ENCODE data around the gene IGFALS.

The IGFALS gene

DNA sequence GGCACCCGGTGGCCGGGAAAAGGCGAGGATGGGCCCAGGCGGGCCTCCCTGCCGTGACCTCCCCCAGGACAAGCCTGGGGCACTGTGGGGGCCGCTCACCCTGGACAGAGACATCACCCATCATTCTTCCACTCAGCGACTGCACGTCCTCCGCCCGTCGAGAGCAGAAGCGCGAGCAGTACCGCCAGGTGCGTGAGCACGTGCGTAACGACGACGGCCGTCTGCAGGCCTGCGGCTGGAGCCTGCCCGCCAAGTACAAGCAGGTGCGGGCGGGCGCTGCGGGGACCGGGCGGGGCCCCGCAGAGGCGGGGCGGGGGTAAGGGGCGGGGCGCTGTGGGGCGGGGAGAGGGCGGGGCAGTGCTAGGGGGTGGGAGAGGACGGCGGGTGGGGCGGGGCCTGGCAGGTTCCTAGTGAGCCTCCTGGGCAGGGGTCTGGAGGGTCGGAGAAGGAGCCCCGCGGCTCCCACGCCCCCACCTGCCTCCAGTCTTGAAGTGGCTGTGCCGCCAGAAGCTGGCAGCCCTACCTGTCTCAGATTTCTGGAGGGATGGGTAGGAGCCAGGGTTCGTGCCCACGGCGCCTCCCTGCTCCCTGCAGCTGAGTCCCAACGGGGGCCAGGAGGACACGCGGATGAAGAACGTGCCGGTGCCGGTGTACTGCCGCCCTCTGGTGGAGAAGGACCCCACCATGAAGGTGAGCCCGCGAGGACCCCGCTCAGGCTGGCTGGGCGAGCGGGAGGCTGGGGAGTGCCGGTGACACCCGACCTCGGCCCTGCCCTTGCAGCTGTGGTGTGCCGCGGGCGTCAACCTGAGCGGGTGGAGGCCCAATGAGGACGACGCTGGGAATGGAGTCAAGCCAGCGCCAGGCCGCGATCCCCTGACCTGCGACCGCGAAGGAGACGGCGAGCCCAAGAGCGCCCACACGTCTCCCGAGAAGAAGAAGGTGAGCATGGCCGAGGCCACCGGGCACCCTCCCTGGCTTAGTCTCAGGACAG is 29.7 kb downstream of the IGFALS start:
- DNase-seq, result no peak

DNA sequence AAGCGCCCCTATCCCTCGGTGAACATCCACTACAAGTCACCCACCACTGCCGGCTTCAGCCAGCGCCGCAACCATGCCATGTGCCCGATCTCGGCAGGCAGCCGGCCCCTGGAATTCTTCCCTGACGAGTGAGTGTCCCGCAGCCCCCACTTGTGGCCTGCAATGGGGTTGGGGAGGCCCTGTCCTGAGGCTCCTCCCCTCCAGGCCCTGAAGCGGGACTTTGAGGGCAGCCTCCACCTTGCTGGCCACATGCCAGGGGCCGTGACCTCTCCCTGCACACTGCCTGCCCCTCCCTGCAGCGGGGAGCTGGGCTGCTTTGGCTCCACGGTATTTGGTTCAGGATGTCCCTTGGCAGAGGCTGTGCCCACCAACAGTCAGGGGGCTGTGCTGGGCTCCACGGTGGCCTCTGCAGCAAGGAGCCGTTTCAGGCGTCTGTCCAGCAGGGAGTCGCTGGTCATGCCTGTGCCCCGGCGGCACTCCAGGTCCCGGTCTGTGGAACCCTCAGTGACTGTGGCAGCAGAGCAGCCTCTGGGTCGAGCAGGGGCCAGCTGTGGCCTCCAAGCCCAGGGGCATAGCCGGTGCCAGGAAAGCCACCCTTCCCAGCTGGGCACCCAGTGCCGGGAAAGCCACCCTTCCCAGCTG is 30.5 kb downstream of the IGFALS start:
- DNase-seq, result no peak

DNA sequence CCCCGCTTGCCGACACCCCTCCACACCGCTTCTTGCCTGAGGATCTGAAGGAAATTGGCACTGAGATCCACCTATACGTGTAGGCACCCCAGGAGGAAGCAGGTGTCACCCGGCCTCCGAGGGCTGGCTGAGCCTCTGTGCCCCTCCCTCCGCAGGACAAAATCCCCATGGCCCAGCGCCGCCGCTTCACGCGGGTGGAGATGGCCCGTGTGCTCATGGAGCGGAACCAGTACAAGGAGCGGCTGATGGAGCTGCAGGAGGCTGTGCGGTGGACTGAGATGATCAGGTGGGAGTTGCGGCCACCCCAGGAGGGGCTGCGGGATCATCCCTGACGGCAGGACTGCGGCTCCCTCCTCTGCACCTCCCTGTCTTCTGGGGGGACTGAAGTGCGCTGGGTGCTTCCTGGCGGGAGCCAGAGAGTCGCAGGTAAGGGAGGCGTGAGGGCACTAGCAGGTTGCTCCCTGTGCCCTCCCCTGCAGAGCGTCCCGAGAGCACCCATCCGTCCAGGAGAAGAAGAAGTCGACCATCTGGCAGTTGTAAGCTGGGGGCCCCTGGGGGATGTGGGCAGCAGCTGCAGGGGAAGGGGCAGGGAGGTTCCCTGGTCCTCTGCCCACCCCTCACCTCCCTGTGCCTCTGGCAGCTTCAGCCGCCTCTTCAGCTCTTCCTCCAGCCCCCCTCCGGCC is 31.2 kb downstream of the IGFALS start:
- no peak for DNase-seq

DNA sequence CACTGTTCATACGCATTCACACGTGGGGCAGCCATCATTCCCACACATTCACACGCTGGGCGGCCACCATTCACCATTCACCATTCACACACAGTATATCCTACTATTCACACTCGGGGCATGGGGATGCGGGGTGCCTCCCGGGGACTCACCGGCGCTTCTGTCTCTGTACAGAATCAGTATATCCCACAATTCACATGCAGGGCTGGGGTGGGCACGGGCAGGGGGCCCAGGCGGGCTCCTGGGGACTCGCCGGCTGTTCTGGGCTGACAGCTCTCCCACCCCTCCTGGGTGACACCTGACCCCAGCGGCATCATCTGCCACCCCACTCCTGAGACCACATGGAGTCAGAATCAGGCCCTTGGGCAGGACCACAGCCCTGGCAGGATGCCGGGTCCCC is 31.8 kb downstream of the IGFALS start:
- DNase-seq, result no peak

DNA sequence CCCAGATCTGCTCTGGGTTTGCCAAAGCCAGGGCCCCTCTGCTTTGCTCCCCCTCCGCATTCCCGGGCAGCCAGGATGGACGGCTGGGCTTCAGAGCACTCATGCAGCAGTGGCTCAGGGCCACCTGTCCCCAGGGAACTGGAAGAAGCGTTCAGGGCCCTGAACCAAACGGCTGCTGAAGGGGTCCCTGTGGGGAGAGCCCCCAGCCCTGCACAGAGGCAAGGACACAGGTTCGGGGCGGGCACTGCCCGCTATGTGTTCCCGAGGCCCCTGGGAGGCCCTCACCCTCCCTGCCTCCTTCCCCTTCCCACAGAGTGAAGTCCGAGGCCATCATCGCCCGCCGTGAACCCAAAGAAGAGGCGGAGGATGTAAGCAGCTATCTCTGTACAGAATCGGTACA is 32.6 kb downstream of the IGFALS start:
- no peak for DNase-seq

DNA sequence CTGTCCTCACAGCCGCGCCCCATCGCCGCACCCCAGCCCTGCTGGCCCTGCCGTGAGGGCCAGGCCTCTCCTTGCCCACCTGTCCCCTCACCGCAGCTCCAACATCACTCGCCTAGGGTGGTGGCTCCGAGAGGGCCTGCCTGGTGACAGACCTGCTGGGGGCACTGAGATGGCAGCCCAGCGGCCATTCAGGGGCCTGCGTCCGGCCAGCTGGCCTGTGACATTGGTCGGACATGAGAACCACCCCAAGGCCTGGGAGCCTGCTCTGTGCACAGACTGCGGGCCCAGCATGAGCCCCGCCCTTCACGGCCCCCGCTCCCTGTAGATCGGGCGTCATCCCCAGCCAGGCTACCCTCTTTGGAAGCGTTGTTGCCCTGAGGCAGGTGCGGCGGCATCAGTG is 34.0 kb downstream of the IGFALS start:
- DNase-seq, result no peak

DNA sequence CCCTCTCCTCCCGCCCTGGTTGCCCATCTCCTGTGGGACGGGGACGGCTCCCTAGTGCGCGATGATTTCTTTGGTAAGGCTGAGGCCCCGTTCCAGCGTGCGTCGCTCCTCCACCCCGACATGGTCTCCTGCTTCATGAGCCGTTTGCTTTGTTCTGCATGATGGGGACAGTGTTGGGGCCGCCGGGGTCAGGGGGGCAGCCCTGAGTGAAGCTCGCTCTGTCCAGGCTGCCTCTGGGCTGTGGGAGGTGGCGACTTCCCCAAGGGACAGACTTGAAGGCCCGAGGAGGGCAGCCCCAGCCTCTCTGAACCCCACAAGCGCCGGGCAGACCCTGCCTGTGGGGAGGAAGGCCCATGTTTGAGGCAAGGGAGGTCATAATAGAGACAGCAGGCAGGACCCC is 34.6 kb downstream of the IGFALS start:
- no peak for DNase-seq

DNA sequence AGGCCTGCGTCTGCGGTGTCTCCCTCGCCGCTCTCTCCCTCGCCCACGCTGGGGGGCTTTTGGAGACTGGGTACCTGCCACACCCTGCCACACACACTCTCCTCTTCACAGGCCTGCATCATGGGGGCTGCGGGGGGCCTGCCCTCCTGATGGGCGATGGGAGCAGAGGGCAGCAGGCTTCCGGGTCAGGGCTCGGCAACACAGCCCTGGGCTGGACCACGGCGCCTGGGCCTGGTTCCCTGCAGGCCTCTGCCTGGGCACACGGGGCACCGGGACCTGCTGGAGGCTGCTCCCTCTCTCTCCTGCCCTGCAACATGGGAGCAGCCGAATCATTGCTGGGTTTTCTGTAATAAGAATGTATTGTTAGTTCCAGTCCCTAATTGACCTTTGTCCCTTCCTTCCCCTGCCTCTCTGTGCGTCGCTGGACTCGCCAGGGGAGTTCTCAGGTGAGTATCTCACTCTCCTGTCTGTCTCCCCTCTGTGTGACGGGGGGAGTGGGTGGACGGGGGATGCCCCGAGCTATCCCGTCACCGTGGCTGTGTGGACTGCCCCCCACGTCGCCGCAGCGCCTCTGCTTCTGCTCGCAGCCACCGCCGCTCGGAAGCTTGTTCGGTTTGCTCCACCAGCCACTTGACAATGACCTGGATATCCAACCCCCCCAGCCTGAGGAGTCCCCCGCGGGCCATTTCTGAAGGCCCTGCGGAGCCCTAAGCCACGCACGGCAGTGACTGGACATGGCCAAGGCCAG is 35.6 kb downstream of the IGFALS start:
- DNase-seq, result no peak

DNA sequence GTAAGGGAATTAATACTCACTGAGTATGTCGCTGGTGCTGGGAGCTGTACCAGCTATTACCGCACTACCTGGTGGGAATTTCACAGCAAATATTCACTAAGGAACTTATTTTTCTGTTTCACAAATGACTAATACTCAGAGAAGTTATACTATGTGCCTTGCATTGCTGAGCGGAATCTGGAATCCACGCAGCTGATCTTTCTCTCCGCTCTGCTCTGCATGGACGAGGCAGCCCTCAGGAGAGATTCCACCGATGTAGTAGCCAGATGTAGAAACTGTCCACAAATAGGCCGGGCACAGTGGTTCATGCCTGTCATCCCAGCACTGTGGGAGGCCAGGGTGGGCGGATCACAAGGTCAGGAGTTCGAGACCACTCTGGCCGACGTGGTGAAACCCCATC is 39.3 kb downstream of the IGFALS start:
- no peak for DNase-seq

DNA sequence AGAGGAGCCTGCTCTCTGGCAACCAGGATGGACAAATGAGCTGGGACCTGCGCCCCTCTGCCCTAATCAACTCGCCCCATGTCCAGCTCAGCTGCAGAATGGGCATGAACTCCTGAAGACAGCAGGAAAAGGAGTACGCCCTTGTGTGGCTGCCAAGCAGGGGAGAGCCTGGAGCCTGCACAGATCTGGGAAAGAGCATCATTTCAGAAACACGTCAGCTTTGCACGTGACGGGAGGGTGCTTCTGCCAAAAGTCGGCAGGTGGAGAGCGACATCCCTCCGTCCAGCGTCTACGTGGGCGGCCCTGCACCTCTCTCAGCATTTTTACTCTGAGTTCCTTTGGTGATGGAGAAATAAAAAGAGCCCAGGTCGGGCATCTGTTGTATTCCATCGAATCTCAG is 40.7 kb downstream of the IGFALS start:
- DNase-seq, result no peak

DNA sequence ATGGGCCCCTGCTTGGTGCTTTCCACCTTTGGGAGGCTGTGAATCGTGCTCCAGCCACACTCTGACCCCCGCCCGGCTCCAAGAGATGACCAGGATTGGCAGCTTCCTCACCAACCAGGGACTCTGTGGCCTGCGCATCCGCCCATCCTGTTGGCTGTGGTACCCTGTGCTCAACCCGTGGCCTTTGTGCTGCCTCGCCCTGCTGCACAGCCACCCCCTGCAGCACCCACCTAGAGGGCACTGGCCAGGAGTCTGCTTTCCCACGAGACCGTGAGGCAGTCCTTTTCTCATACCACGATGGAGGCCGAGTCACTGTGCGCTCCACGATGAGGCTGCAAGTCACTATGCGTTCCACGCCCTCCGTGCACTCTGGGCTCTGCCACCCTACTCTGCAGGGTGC is 41.6 kb downstream of the IGFALS start:
- no peak for DNase-seq

DNA sequence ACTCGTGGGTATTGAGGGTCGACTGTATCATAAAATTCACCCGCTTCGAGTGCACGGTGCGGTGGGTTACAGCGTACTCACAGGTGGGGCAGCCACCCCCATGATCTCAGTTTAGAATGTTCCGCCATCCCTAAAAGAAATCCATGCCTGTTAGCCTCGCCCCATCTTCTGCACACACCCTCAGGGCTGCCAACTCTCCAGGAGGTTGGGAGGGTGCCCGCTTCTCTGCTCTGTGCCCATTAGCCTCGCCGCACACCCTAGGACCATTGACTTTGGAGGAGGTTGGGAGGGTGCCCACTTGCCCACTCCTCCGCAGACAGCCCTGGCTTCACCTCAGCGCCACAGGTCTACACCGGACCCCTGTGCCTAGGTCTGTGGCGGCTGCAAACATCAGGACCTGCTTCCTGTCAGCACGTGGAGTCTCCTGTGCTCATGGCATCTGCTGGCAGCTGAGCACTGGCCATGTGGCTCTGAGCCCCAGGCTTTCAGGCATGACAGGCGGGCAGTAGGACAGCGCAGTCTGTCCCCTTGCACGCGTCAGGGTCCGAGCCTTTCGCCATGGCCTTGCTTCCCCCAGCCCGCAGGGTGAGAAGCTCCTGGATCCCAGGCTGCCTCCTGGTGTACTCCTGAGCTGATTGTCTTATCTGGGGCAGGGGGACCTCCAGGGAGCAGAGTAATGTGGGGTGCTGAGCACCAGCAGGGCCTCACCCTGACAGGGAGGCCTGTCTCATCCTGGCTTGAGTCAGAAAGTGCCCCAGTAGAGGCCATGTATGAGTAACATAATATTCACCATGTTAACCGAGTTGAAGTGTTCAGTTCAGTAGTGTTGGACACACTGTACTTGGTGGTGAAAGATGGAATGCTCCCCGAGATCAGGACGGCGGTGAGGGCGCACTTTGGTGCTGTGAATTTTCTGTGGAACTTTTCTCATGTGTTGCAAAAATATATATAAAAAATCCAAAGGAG is 44.1 kb downstream of the IGFALS start:
- DNase-seq, result no peak

DNA sequence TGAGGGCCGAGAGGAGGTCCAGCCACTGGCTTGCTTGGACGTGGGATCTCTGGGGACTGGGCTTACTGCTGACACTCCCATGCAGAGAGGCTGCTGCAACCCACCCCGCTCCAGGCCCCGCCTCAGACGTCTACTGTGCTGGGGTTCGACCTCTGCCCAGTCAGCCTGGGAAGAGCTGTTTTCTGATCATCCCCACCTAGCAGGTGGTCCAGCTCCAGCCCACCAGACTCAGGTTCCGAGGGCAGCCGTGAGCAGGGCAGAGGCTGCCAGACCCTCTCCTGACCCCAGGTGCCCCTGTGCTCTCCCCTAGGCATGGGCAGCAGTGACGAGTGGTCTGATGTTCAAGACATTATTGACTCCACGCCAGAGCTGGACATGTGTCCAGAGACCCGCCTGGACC is 45.6 kb downstream of the IGFALS start:
- no peak for DNase-seq

DNA sequence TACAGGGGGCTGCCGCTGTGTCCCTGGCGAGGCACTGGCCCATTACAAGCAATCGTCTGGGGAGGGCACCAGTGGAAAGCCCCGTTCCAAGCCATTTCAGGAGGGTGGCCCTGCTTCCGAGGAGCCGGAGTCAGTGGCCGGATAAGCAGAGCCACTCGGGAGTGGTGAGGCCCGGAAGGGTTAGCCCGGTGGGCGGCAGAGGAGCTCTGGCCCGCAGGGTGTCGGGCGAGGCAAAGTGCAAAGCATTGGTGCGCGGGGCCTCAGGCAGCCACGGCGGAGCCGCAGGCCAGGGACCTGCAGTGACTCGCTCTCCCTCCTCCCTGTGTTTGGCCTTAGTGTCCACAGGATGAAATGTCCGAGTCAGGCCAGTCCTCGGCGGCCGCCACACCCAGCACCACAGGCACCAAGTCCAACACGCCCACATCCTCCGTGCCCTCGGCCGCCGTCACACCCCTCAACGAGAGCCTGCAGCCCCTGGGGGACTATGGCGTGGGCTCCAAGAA is 46.8 kb downstream of the IGFALS start:
- no peak for DNase-seq

DNA sequence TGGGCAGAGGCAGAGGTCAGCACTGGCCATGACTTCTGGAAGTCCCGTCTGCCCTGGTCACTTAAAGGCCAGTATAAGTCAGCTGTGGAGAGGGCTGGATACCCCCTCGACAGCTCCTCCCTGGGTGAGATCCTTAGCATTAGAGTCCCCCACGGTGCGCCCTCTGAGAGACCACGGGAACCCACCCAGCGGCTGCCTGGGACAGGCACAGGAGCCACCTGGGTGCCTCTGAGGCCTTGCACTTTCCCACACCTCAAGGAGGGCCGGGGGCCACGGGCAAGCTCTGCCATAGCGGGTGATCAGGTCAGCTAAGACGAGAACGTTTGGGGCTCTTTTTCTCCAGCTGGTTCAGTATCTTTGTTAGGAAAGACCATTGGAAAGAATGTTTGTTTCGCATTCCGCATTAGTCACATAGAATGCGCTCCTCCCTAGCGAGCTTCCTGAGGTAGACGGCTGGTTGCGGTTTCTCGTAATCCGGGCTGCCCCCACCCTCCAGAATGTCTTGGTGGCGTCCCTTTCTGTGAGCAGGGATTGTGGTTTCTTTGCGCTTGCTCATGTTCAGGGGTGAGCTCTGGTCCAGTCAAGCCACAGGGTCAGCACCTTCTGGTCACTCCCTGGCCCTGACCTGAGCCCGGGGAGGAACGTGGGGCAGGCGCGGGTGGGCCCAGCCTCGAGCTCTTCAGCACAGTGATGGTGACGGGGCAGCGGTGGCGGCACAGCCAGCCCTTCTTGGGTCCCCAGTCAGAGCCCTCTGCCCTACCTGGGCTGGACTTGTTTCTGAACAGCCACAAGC is 47.4 kb downstream of the IGFALS start:
- no peak for DNase-seq

DNA sequence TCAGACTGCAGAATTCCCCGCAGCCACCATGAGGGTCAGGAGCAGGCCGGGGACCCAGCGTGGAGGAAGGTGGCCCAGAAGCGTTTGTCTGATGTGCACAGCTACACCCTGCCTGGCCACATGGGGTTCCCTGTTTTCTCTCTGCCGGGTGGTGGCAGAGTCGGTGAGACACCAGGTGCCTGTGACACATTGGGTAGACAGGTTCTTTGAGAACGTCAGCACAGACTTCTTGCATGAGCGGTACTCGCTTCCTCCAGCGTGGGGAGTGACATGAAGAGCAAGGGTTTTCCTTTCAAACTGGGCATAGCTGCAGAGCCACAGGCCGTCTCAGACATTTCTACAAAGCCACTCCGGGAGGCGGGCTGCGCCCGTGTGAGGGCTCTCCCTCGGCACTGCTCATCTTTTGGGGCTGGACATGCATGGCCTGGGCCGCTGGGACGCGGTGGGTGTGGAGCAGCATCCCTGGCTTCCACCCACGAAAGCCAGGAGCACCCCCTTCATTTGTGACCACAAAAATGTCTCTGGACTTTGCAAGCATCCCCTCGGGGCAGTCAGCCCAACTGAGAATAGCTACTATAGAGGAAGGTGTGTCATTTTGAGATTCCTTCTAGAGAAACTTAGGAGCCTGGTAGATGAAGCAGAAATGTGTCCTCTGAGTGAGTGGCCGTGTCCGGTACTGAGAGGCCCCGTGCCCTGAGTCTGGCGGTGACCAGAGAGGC is 48.2 kb downstream of the IGFALS start:
- DNase-seq, result no peak

DNA sequence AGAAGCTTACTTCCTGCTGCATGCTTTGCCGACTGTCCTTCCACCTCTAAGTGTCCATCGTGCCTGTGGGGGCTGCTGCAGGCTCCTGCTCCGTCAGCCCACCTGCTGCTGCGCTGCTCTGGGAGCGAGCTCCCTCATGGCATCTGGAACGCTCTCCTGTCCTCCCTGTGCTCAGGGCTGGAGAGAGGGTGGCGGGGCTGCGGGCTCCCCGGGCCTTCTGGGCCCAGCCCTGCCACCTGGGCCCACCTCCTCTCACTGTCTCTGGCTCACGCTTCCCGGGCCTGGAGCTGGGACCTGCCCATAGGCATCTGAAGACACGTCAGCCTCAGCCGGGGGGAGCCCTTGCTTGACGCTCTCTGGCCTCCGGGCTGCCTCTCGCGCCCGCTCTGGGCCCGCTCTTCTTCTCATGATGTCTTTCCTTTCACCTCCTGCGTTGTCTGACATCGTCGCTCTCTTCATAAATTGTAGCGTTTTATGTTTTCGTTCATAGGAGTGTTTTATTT is 49.1 kb downstream of the IGFALS start:
- DNase-seq, result no peak

DNA sequence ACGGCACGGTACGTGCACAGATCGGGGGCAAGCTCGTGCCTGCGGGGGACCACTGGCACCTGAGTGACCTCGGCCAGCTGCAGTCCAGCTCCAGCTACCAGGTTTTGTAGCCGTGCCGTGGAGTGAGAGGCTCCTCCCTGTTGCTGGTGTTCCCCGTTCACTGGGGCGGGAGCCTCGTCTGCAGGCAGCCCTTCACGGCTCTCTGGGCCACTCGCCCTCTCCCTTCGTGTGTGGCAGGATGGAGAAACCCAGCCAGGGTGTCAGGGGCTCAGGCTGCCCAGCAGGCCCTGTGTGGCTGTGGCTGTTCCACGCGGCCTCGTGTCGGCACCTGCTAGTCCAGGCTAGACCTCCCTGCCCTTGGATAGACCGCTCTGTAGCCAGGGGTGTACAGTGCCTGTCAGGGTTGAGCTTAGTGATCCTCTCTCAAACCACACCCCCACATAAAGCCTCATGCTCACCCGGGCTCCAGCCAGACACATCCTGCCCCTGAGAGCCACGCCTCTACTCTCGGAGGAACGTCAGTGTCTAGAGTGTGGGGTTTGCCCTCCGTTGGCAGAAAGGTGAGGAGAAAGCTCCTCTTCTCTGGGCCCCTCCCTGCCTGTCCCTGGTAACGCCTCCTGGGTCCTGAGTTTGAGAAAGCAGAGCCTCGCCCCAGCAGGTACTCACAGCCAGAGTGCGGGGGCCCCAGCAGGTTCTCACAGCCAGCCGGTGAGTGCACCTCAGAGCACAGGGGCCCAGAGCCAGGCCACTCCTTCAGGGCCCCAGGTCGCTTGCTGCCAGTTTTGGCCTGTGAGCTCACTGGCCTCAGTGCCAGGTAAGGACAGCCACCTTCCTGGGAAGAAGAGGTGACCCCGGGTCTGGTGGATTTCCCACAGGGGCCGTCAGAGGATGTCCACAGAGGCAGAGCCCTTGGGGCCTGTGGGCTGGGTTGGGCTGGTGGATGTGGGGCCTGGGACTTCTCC is 49.8 kb downstream of the IGFALS start:
- no peak for DNase-seq
